OCI-LY7 (cell line): Measurements from ENCODE around the gene STRA8. TPM values are rescaled to one million over a fixed set of nuclear protein-coding genes. Genes with fewer than 3 reads are reported as not detected.

Experiments
- BruUV-seq: library from RNA; stranded (reverse); fragments of 400-500 nt; replicated peaks from 2 replicates; lab custom pipeline; 2021; lab: Mats Ljungman, UMichigan
- CTCF ChIA-PET: fragments of 300-600 bp; sonication (Branson Sonifier 250); formaldehyde crosslinking; loops from one replicate; lab custom pipeline; 2022; ENCODE audit warnings: antibody characterized with exemption; ENCODE audit not compliant: unreplicated experiment; lab: Charles Lee
- POLR2A ChIA-PET: fragments of 300-600 bp; sonication (Branson Sonifier 250); formaldehyde crosslinking; loops from one replicate; lab custom pipeline; 2022; ENCODE audit warnings: antibody characterized with exemption; lab: Charles Lee
- DNase-seq: peaks from one replicate; pipeline ENCODE4 v3.0.0-alpha.2; 2015; ENCODE audit warnings: low spot score
- H2AFZ ChIP-seq: fragments of 200-600 bp; sonication (generic), shearing (Covaris generic); 2 replicates; pipeline ENCODE4 v1.6.1; 2014; ENCODE audit warnings: mild to moderate bottlenecking, antibody characterized with exemption, low read length, moderate library complexity
- H3K27ac ChIP-seq: fragments of 200-600 bp; sonication (generic); 2 replicates; pipeline ENCODE4 v1.5.1; 2014; ENCODE audit warnings: mixed run types, low read depth, mild to moderate bottlenecking, moderate library complexity, low read length, inconsistent platforms; ENCODE audit not compliant: poor library complexity, severe bottlenecking
- H3K36me3 ChIP-seq: fragments of 200-600 bp; sonication (generic); 2 replicates; pipeline ENCODE4 v1.6.1; 2014; ENCODE audit warnings: mild to moderate bottlenecking, antibody characterized with exemption, low read length, moderate library complexity, mixed read lengths; ENCODE audit not compliant: insufficient read depth
- H3K4me1 ChIP-seq: fragments of 200-600 bp; sonication (generic); 2 replicates; pipeline ENCODE4 v1.5.1; 2014; ENCODE audit warnings: mild to moderate bottlenecking, low read length; ENCODE audit not compliant: insufficient read depth, poor library complexity, severe bottlenecking
- H3K4me2 ChIP-seq: fragments of 200-600 bp; sonication (generic); 2 replicates; pipeline ENCODE4 v1.6.1; 2014; ENCODE audit warnings: mild to moderate bottlenecking, low read length
- H3K4me3 ChIP-seq: fragments of 200-600 bp; sonication (generic); 2 replicates; pipeline ENCODE4 v1.5.1; 2014; ENCODE audit warnings: mild to moderate bottlenecking, low read depth, low read length; ENCODE audit not compliant: poor library complexity, severe bottlenecking
- H3K79me2 ChIP-seq: fragments of 200-600 bp; sonication (generic); 2 replicates; pipeline ENCODE4 v1.6.1; 2016; ENCODE audit warnings: low read depth, mild to moderate bottlenecking, low read length, moderate library complexity, mixed read lengths; ENCODE audit not compliant: insufficient read depth
- H3K9me2 ChIP-seq: fragments of 200-600 bp; sonication (generic); 2 replicates; pipeline ENCODE4 v1.6.1; 2016; ENCODE audit warnings: mild to moderate bottlenecking, low read length, mixed read lengths; ENCODE audit not compliant: insufficient read depth
- H3K9me3 ChIP-seq: fragments of 200-600 bp; sonication (generic); 2 replicates; pipeline ENCODE4 v1.6.1; 2014; ENCODE audit warnings: mild to moderate bottlenecking, mixed run types, low read length, mixed read lengths
- H4K20me1 ChIP-seq: fragments of 200-600 bp; sonication (generic); 2 replicates; pipeline ENCODE4 v1.6.1; 2014; ENCODE audit warnings: mild to moderate bottlenecking, antibody characterized with exemption, low read length, moderate library complexity, mixed read lengths; ENCODE audit not compliant: insufficient read depth
- CTCF ChIP-seq: fragments of 200-600 bp; sonication (generic); conservative IDR thresholded peaks from 2 replicates; pipeline ENCODE4 v1.5.1; 2014; ENCODE audit warnings: mild to moderate bottlenecking, antibody characterized with exemption, low read length, moderate library complexity, mixed read lengths
- EZH2phosphoT487 ChIP-seq: fragments of 200-600 bp; sonication (generic); IDR thresholded peaks from 2 replicates; pipeline ENCODE4 v1.6.1; 2018; ENCODE audit warnings: low read depth, borderline replicate concordance, mild to moderate bottlenecking, mixed run types, antibody characterized with exemption, low read length, moderate library complexity, mixed read lengths
- intact Hi-C: fragments of 100-400 bp; cut with micrococcal nuclease; formaldehyde crosslinking; loops from one replicate; pipeline ENCODE4 v1.10.0; 2022; ENCODE audit not compliant: unreplicated experiment
- total RNA-seq, 2 experiments: library from RNA; depleted of rRNA in 1 of 2; stranded (reverse); fragments of >200 nt in 1 of 2; shearing (Covaris generic) in 1 of 2; gene quantifications; 2 replicates each; pipeline ENCODE4 v1.2.3, GENCODE V29; 2014 to 2022

STRA8 gene
- total RNA-seq, 2 experiments from 2014 or later = not detected

GRCh38 chr7:135257790-135258189 lies 24.2 kb downstream of the STRA8 start:
- no peak overlapping the region for H3K27ac ChIP-seq
- CTCF ChIA-PET = no interaction called here
- no peak overlapping the region for H3K4me3 ChIP-seq
- H4K20me1 ChIP-seq = no peaks in the 10 kb centered on the region
- no peaks in the 10 kb centered on the region for H3K9me3 ChIP-seq
- H2AFZ ChIP-seq = no peak overlapping the region
- no peaks in the 10 kb centered on the region for H3K4me1 ChIP-seq
- H3K79me2 ChIP-seq = no peaks in the 10 kb centered on the region
- no peaks in the 10 kb centered on the region for H3K36me3 ChIP-seq
- TF ChIP-seq CTCF (no peak), EZH2phosphoT487 (no peak)
- intact Hi-C loops = no loop called here
- POLR2A ChIA-PET = no interaction called here
- no peak for DNase-seq
- no TSS peak for BruUV-seq
- no peaks in the 10 kb centered on the region for H3K9me2 ChIP-seq
- H3K4me2 ChIP-seq = no peak overlapping the region

- no peak overlapping the region for H3K27ac ChIP-seq
- no peak overlapping the region for H2AFZ ChIP-seq
- intact Hi-C loops = no loop called here
- ChIA-PET CTCF (no interaction called here), POLR2A (no interaction called here)
- H3K4me1 ChIP-seq = no peaks in the 10 kb centered on the region
- no peaks in the 10 kb centered on the region for H3K9me3 ChIP-seq
- no peaks in the 10 kb centered on the region for H3K79me2 ChIP-seq
- no TSS peak for BruUV-seq
- TF ChIP-seq CTCF = no peak
- TF ChIP-seq EZH2phosphoT487 = no peak
- H3K4me2 ChIP-seq = no peak overlapping the region
- no peaks in the 10 kb centered on the region for H4K20me1 ChIP-seq
- no peaks in the 10 kb centered on the region for H3K36me3 ChIP-seq
- H3K9me2 ChIP-seq = no peaks in the 10 kb centered on the region
- no peak for DNase-seq
- H3K4me3 ChIP-seq = no peak overlapping the region
Measured at GRCh38 chr7:135258585-135258984, 24.9 kb downstream of the STRA8 start.

- no peaks in the 10 kb centered on the region for H3K9me3 ChIP-seq
- H3K9me2 ChIP-seq = no peaks in the 10 kb centered on the region
- H3K4me1 ChIP-seq = no peaks in the 10 kb centered on the region
- H2AFZ ChIP-seq = no peak overlapping the region
- H3K27ac ChIP-seq = no peak overlapping the region
- ChIA-PET CTCF (no interaction called here), POLR2A (no interaction called here)
- intact Hi-C loops = no loop called here
- no peak for DNase-seq
- no peaks in the 10 kb centered on the region for H3K79me2 ChIP-seq
- H3K4me2 ChIP-seq = no peak overlapping the region
- no peak overlapping the region for H3K4me3 ChIP-seq
- BruUV-seq = no TSS peak
- no peaks in the 10 kb centered on the region for H4K20me1 ChIP-seq
- no peaks in the 10 kb centered on the region for H3K36me3 ChIP-seq
- TF ChIP-seq CTCF (no peak), EZH2phosphoT487 (no peak)
Measured at GRCh38 chr7:135259702-135260101, 26.1 kb downstream of the STRA8 start.
